ENCODE measurements around the gene HNRNPA1L2.
"Not testable (repeated sequence)": the region's sequence is repeated elsewhere in the genome, so short reads cannot be mapped to it uniquely, and the experiment has no call there.

The HNRNPA1L2 gene

GRCh38 chr13:52642131-52642530 lies at the start of gene HNRNPA1L2:
Gene HNRNPA1L2 (plus strand): TSS chr13:52642431. CDS start chr13:52642493, 62 bp downstream.
- no peak for DNase-seq

GRCh38 chr13:52593175-52593574 lies 49.1 kb upstream of the HNRNPA1L2 start:
- not testable (repeated sequence) for DNase-seq

GRCh38 chr13:52593812-52594211 lies 48.4 kb upstream of the HNRNPA1L2 start:
- DNase-seq = not testable (repeated sequence)

- DNase-seq = not testable (repeated sequence)
Measured at GRCh38 chr13:52594295-52594694, 47.9 kb upstream of the HNRNPA1L2 start.

- no peak for DNase-seq
Measured at GRCh38 chr13:52597676-52598075, 44.6 kb upstream of the HNRNPA1L2 start.

GRCh38 chr13:52599037-52599847 lies 43.0 kb upstream of the HNRNPA1L2 start:
- DNase-seq = no peak

GRCh38 chr13:52599848-52600603 lies 42.2 kb upstream of the HNRNPA1L2 start:
- DNase-seq = peak; percentile 15

GRCh38 chr13:52600666-52601065 lies 41.6 kb upstream of the HNRNPA1L2 start:
- DNase-seq = no peak

- DNase-seq = not testable (repeated sequence)
Measured at GRCh38 chr13:52603316-52603715, 38.9 kb upstream of the HNRNPA1L2 start.

- not testable (repeated sequence) for DNase-seq
Measured at GRCh38 chr13:52606126-52606525, 36.1 kb upstream of the HNRNPA1L2 start.

- DNase-seq = not testable (repeated sequence)
Measured at GRCh38 chr13:52606795-52607194, 35.4 kb upstream of the HNRNPA1L2 start.

- DNase-seq = not testable (repeated sequence)
Measured at GRCh38 chr13:52608184-52608583, 34.0 kb upstream of the HNRNPA1L2 start.

- DNase-seq = not testable (repeated sequence)
Measured at GRCh38 chr13:52609013-52609606, 33.1 kb upstream of the HNRNPA1L2 start.

GRCh38 chr13:52610158-52610557 lies 32.1 kb upstream of the HNRNPA1L2 start:
- DNase-seq = not testable (repeated sequence)

- DNase-seq = no peak
Measured at GRCh38 chr13:52615134-52615801, 27.0 kb upstream of the HNRNPA1L2 start.

GRCh38 chr13:52615812-52616211 lies 26.4 kb upstream of the HNRNPA1L2 start:
- DNase-seq = peak; percentile 13

GRCh38 chr13:52617070-52618060 lies 24.9 kb upstream of the HNRNPA1L2 start:
- DNase-seq = peak; percentile 91

- not testable (repeated sequence) for DNase-seq
Measured at GRCh38 chr13:52631083-52631690, 11.0 kb upstream of the HNRNPA1L2 start.

GRCh38 chr13:52638666-52639328 lies 3.4 kb upstream of the HNRNPA1L2 start:
- DNase-seq = no peak

- no peak for DNase-seq
Measured at GRCh38 chr13:52644108-52644507, 1.9 kb downstream of the HNRNPA1L2 start.

GRCh38 chr13:52646967-52647366 lies 4.7 kb downstream of the HNRNPA1L2 start:
- DNase-seq = no peak
